ENCODE data around the gene FAM131A.
A peak's percentile ranks its signal among the peaks of the same experiment; 100 is the strongest.
"Not testable (repeated sequence)": the region's sequence is repeated elsewhere in the genome, so short reads cannot be mapped to it uniquely, and the experiment has no call there.

FAM131A gene

GRCh38 chr3:184336547-184337398 lies 627 bp upstream of the FAM131A start:
- Histone ChIP-seq H3K4me1 (ENCODE audit: control insufficient read depth in 1 of 2, insufficient read depth in 1 of 2, low read depth in 1 of 2, low read length in 1 of 2) (peaks cover 15 to 23% of the 10 kb centered on the region in 2 experiments), H3K27me3 (peaks cover 26% of the 10 kb centered on the region)

GRCh38 chr3:184337981-184338380 lies 581 bp downstream of the FAM131A start:
- Histone ChIP-seq H3K9me3 (no peaks in the 10 kb centered on the region), H3K4me1 (ENCODE audit: control insufficient read depth in 1 of 2, insufficient read depth in 1 of 2, low read depth in 1 of 2, low read length in 1 of 2) (peaks cover 15 to 23% of the 10 kb centered on the region in 2 experiments), H3K36me3 (peaks cover 31% of the 10 kb centered on the region), H3K27me3 (peaks cover 26% of the 10 kb centered on the region), H3K4me3 (ENCODE audit: low read depth in 1 of 2, low read length in 1 of 2) (no peak overlapping the region), H3K27ac (no peak overlapping the region)
- TF ChIP-seq, protein P1, sequence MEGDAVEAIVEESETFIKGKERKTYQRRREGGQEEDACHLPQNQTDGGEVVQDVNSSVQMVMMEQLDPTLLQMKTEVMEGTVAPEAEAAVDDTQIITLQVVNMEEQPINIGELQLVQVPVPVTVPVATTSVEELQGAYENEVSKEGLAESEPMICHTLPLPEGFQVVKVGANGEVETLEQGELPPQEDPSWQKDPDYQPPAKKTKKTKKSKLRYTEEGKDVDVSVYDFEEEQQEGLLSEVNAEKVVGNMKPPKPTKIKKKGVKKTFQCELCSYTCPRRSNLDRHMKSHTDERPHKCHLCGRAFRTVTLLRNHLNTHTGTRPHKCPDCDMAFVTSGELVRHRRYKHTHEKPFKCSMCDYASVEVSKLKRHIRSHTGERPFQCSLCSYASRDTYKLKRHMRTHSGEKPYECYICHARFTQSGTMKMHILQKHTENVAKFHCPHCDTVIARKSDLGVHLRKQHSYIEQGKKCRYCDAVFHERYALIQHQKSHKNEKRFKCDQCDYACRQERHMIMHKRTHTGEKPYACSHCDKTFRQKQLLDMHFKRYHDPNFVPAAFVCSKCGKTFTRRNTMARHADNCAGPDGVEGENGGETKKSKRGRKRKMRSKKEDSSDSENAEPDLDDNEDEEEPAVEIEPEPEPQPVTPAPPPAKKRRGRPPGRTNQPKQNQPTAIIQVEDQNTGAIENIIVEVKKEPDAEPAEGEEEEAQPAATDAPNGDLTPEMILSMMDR (IDR thresholded peaks at IDR 0.05): no peak

More at GRCh38 chr3:184336547-184337398, 627 bp upstream of the FAM131A start:
- Histone ChIP-seq H3K36me3 (peaks cover 31% of the 10 kb centered on the region), H3K27ac (peak overlapping the region; percentile 88), H3K4me3 (ENCODE audit: low read depth in 1 of 2, low read length in 1 of 2) (peak overlapping the region; percentile 79 to 95), H3K9me3 (no peaks in the 10 kb centered on the region)
- TF ChIP-seq, protein P1 (IDR thresholded peaks at IDR 0.05): no peak

DNA sequence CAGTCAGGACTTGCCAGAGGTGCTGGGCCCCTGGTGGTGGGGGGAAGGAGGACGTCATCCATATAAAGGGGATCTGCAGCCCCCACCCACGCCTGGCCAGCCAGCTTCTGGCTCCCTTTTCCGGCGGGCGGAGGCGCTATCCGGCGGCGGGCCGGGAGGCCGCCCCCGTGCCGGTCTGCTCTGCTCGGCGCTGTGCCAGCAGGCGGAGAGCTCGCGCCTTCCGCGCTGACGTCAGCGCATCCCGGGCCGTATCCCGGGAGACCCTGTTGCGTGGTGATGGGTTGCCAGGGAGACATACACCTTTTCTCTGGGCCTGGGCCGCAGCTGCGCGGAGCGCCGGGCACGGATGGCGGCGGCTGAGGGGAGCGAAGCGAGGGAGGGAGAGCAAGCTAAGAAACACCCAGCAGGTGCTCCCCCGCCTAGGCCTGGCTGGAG lies 1.1 kb downstream of the FAM131A start:
- H3K27ac ChIP-seq: no peak overlapping the region
- peaks cover 15 to 23% of the 10 kb centered on the region in 2 experiments for H3K4me1 ChIP-seq (ENCODE audit: control insufficient read depth in 1 of 2, insufficient read depth in 1 of 2, low read depth in 1 of 2, low read length in 1 of 2)
- no peak overlapping the region for H3K4me3 ChIP-seq (ENCODE audit: low read depth in 1 of 2, low read length in 1 of 2)
- TF ChIP-seq, protein P1 (IDR thresholded peaks at IDR 0.05): no peak
- H3K36me3 ChIP-seq: peaks cover 32% of the 10 kb centered on the region
- H3K9me3 ChIP-seq: no peaks in the 10 kb centered on the region
- H3K27me3 ChIP-seq: peaks cover 26% of the 10 kb centered on the region

- peaks cover 15 to 23% of the 10 kb centered on the region in 2 experiments for H3K4me1 ChIP-seq (ENCODE audit: control insufficient read depth in 1 of 2, insufficient read depth in 1 of 2, low read depth in 1 of 2, low read length in 1 of 2)
- H3K4me3 ChIP-seq (ENCODE audit: low read depth in 1 of 2, low read length in 1 of 2): no peak overlapping the region
- no peaks in the 10 kb centered on the region for H3K9me3 ChIP-seq
- peaks cover 26% of the 10 kb centered on the region for H3K27me3 ChIP-seq
- no peak overlapping the region for H3K27ac ChIP-seq
- H3K36me3 ChIP-seq: peaks cover 31% of the 10 kb centered on the region
- TF ChIP-seq, protein P1 (IDR thresholded peaks at IDR 0.05): no peak
Measured at GRCh38 chr3:184339001-184339400, 1.6 kb downstream of the FAM131A start.

GRCh38 chr3:184339451-184340135 lies 2.2 kb downstream of the FAM131A start:
- not testable (repeated sequence) for H3K27ac ChIP-seq; H3K4me3 ChIP-seq (ENCODE audit: low read depth in 1 of 2, low read length in 1 of 2); H3K9me3 ChIP-seq
- Histone ChIP-seq H3K4me1 (ENCODE audit: control insufficient read depth in 1 of 2, insufficient read depth in 1 of 2, low read depth in 1 of 2, low read length in 1 of 2) (peaks cover 15 to 23% of the 10 kb centered on the region in 2 experiments), H3K36me3 (peaks cover 30% of the 10 kb centered on the region), H3K27me3 (peaks cover 26% of the 10 kb centered on the region)

DNA sequence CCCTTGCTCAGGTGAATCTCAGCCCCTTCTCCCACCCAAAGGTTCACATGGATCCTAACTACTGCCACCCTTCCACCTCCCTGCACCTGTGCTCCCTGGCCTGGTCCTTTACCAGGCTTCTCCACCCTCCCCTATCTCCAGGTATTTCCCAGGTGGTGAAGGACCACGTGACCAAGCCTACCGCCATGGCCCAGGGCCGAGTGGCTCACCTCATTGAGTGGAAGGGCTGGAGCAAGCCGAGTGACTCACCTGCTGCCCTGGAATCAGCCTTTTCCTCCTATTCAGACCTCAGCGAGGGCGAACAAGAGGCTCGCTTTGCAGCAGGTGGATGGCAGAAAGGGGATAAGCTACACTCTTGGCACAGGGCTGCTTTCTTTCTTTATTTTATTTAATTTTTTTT lies 4.5 kb downstream of the FAM131A start:
- TF ChIP-seq, protein P1 (IDR thresholded peaks at IDR 0.05): no peak
- Histone ChIP-seq H3K4me3 (ENCODE audit: low read depth in 1 of 2, low read length in 1 of 2) (no peak overlapping the region), H3K4me1 (ENCODE audit: control insufficient read depth in 1 of 2, insufficient read depth in 1 of 2, low read depth in 1 of 2, low read length in 1 of 2) (peaks cover 2 to 9% of the 10 kb centered on the region in 2 experiments), H3K27me3 (peaks cover 23% of the 10 kb centered on the region), H3K27ac (no peak overlapping the region), H3K36me3 (peaks cover 33% of the 10 kb centered on the region), H3K9me3 (no peaks in the 10 kb centered on the region)
